HEK293 (cell line): ENCODE results near the gene THRA.

ENCODE experiments used
- CTCF ChIA-PET: fragments of 350-600 bp; formaldehyde crosslinking; extraction: SDS; loops from one replicate; lab custom pipeline; 2021; ENCODE audit warnings: antibody characterized with exemption; lab: Yijun Ruan, JAX
- POLR2A ChIA-PET: fragments of 300-600 bp; formaldehyde crosslinking; extraction: SDS; loops from one replicate; lab custom pipeline; 2020; ENCODE audit warnings: antibody characterized with exemption, inconsistent platforms; lab: Yijun Ruan, JAX
- H3K27ac ChIP-seq: fragments of 200-500 bp; sonication (Bioruptor generic); 2 replicates; pipeline ENCODE4 v1.5.1; 2014; ENCODE audit warnings: low read depth, low read length, control low read depth, inconsistent platforms; ENCODE audit errors: extremely low read depth
- H3K36me3 ChIP-seq, 2 experiments: fragments of 200-500 bp in 1 of 2; sonication (Bioruptor generic) in 1 of 2; 1 replicate in 1 of 2; 2 replicates in 1 of 2; pipeline ENCODE4 v1.5.1; 2014 to 2017; ENCODE audit warnings: inconsistent platforms in 2 of 2, low read length in 2 of 2; ENCODE audit not compliant: control insufficient read depth in 2 of 2, insufficient read depth in 1 of 2
- H3K4me1 ChIP-seq: fragments of 200-500 bp; sonication (Bioruptor generic); 2 replicates; pipeline ENCODE4 v1.5.1; 2014; ENCODE audit warnings: mild to moderate bottlenecking, low read length, inconsistent platforms; ENCODE audit not compliant: control insufficient read depth, insufficient read depth
- H3K4me3 ChIP-seq: 2 replicates; pipeline ENCODE4 v1.5.1; 2011; ENCODE audit warnings: low read depth, mild to moderate bottlenecking, control low read depth, low read length, moderate library complexity
- H3K9me3 ChIP-seq: fragments of 200-500 bp; sonication (Bioruptor generic); 2 replicates; pipeline ENCODE4 v1.5.1; 2014; ENCODE audit warnings: low read depth, low read length, inconsistent platforms; ENCODE audit not compliant: control insufficient read depth, insufficient read depth
- CTCF ChIP-seq: fragments of 450-650 bp; formaldehyde crosslinking; IDR thresholded peaks from 2 replicates; pipeline ENCODE4 v1.5.1; 2016; ENCODE audit warnings: missing biosample characterization, missing genetic modification characterization
- IKZF3 ChIP-seq: fragments of 450-650 bp; IDR thresholded peaks from 2 replicates; pipeline ENCODE4 v1.5.0; 2018; ENCODE audit warnings: missing biosample characterization, mild to moderate bottlenecking, missing genetic modification characterization, moderate library complexity
- KLF8 ChIP-seq: fragments of 450-650 bp; formaldehyde crosslinking; IDR thresholded peaks from 2 replicates; pipeline ENCODE4 v1.5.1; 2016; ENCODE audit warnings: missing biosample characterization, missing genetic modification characterization
- SCRT2 ChIP-seq: fragments of 450-650 bp; formaldehyde crosslinking; IDR thresholded peaks from 2 replicates; pipeline ENCODE4 v1.5.1; 2016; ENCODE audit warnings: missing biosample characterization, missing genetic modification characterization
- YY1 ChIP-seq: fragments of 450-650 bp; formaldehyde crosslinking; IDR thresholded peaks from 2 replicates; pipeline ENCODE4 v1.5.1; 2018; ENCODE audit warnings: missing biosample characterization, missing genetic modification characterization
- ZBTB21 ChIP-seq: fragments of 450-650 bp; formaldehyde crosslinking; IDR thresholded peaks from 2 replicates; pipeline ENCODE4 v1.5.1; 2017; ENCODE audit warnings: missing biosample characterization, missing genetic modification characterization
- ZBTB6 ChIP-seq: fragments of 450-650 bp; formaldehyde crosslinking; IDR thresholded peaks from 2 replicates; pipeline ENCODE4 v1.5.1; 2017; ENCODE audit warnings: missing biosample characterization, missing genetic modification characterization
- ZNF133 ChIP-seq: fragments of 450-650 bp; formaldehyde crosslinking; IDR thresholded peaks from 2 replicates; pipeline ENCODE4 v1.5.1; 2016; ENCODE audit warnings: missing biosample characterization, missing genetic modification characterization
- ZNF148 ChIP-seq: fragments of 450-650 bp; formaldehyde crosslinking; IDR thresholded peaks from 2 replicates; pipeline ENCODE4 v1.5.0; 2017; ENCODE audit warnings: missing biosample characterization, missing genetic modification characterization, borderline replicate concordance
- ZNF248 ChIP-seq: fragments of 450-650 bp; formaldehyde crosslinking; IDR thresholded peaks from 2 replicates; pipeline ENCODE4 v1.5.1; 2017; ENCODE audit warnings: missing biosample characterization, missing genetic modification characterization
- ZNF292 ChIP-seq: fragments of 450-650 bp; formaldehyde crosslinking; IDR thresholded peaks from 2 replicates; pipeline ENCODE4 v1.5.1; 2016; ENCODE audit warnings: low read depth, missing biosample characterization, missing genetic modification characterization, borderline replicate concordance
- ZNF391 ChIP-seq: fragments of 450-650 bp; formaldehyde crosslinking; IDR thresholded peaks from 2 replicates; pipeline ENCODE4 v1.5.1; 2016; ENCODE audit warnings: low read depth, missing biosample characterization, missing genetic modification characterization, borderline replicate concordance
- ZNF629 ChIP-seq: fragments of 450-650 bp; formaldehyde crosslinking; IDR thresholded peaks from 2 replicates; pipeline ENCODE4 v1.5.1; 2017; ENCODE audit warnings: missing biosample characterization, missing genetic modification characterization
- ZNF792 ChIP-seq: fragments of 450-650 bp; formaldehyde crosslinking; IDR thresholded peaks from 2 replicates; pipeline ENCODE4 v1.5.1; 2016; ENCODE audit warnings: missing biosample characterization, missing genetic modification characterization
- ZSCAN4 ChIP-seq: fragments of 450-650 bp; formaldehyde crosslinking; IDR thresholded peaks from 2 replicates; pipeline ENCODE4 v1.5.1; 2017; ENCODE audit warnings: missing biosample characterization, missing genetic modification characterization
- ZSCAN5A ChIP-seq: fragments of 450-650 bp; formaldehyde crosslinking; IDR thresholded peaks from 2 replicates; pipeline ENCODE4 v1.5.1; 2016; ENCODE audit warnings: missing biosample characterization, missing genetic modification characterization

Gene THRA

GRCh38 chr17:40031706-40032105, 31.1 kb upstream of the THRA start:
- Histone ChIP-seq H3K4me1 (peaks cover 2% of the 10 kb centered on the region; the same call in 1 of the 2 replicates), H3K4me3 (no peak overlapping the region), H3K36me3 (peaks cover 27 to 90% of the 10 kb centered on the region in 2 experiments), H3K9me3 (no peaks in the 10 kb centered on the region), H3K27ac (no peak overlapping the region)
- ChIA-PET POLR2A (interaction anchor here (1.2 kb wide), 1 partner anchor 35 kb away, joined by 4 read pairs; no protein-coding TSS in a partner anchor), CTCF (interaction anchor here (0.6 to 11.2 kb wide), 6 partner anchors 19 to 81 kb away, joined by 4 to 268 read pairs (median 113); partner anchors contain the start of gene CSF3)
- TF ChIP-seq ZNF792 (tag by site-specific recombination) = no peak
- peak; percentile 88 for TF ChIP-seq ZSCAN4 (tag by site-specific recombination)

GRCh38 chr17:40032322-40033320, 30.1 kb upstream of the THRA start:
- Histone ChIP-seq H3K4me3 (no peak overlapping the region), H3K27ac (no peak overlapping the region), H3K36me3 (peaks cover 27 to 87% of the 10 kb centered on the region in 2 experiments), H3K9me3 (no peaks in the 10 kb centered on the region), H3K4me1 (no peaks in the 10 kb centered on the region)
- POLR2A ChIA-PET = interaction anchor here (1.6 kb wide), 1 partner anchor 22 kb away, joined by 4 read pairs; the partner anchor contains the start of gene MED24
- CTCF ChIA-PET = interaction anchor here (0.6 to 10.2 kb wide), 7 partner anchors 6 to 80 kb away, joined by 4 to 154 read pairs (median 91); partner anchors contain the start of genes CSF3 and MED24
- no peak for TF ChIP-seq SCRT2 (tag by site-specific recombination)
- TF ChIP-seq ZNF292 (tag by site-specific recombination) = no peak
- TF ChIP-seq ZSCAN5A (tag by site-specific recombination) = no peak
- TF ChIP-seq ZNF148 (tag by site-specific recombination) = no peak
- TF ChIP-seq ZNF133 (tag by site-specific recombination) = no peak
- no peak for TF ChIP-seq KLF8 (tag by site-specific recombination)
- no peak for TF ChIP-seq ZBTB6 (tag by site-specific recombination)
- no peak for TF ChIP-seq ZBTB21 (tag by site-specific recombination)
- no peak for TF ChIP-seq ZNF629 (tag by site-specific recombination)
- TF ChIP-seq ZNF248 = no peak
- TF ChIP-seq IKZF3 (tag by site-specific recombination) = no peak
- no peak for TF ChIP-seq YY1 (tag by site-specific recombination)
- TF ChIP-seq ZNF391 (tag by site-specific recombination) = no peak
- TF ChIP-seq CTCF (tag by site-specific recombination) = no peak
- TF ChIP-seq, all 188 proteins: peak for 0
